HG03159 (cell line): ENCODE data around the gene SLC39A10.
"Not testable (repeated sequence)": the region's sequence is repeated elsewhere in the genome, so short reads cannot be mapped to it uniquely, and the experiment has no call there.

Experiments
- ATAC-seq: cut with Tn5 transposase; IDR thresholded peaks from one replicate; pipeline ENCODE4 v1.9.1; 2021; ENCODE audit warnings: mild to moderate bottlenecking, moderate library complexity; ENCODE audit not compliant: unreplicated experiment

Gene SLC39A10

DNA sequence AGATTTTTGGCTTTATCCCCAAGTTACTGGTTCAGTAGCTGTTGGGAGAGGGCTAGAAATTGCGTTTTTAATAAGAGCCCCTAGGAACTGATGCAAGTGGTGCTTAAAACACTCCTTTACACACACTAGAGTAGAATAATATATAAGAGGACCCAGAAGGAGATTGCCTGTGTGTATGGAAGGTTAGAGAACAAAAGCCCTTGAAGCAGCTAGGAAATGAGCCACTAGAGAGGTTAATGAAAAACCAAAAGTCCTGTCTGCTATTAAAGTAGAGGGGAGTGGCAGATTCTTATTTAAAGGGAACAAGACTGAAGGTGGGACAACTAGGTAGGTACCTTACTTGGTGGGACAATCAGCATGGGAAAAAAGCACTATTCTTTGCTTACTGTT lies 14.4 kb upstream of the SLC39A10 start:
- no peak for ATAC-seq

DNA sequence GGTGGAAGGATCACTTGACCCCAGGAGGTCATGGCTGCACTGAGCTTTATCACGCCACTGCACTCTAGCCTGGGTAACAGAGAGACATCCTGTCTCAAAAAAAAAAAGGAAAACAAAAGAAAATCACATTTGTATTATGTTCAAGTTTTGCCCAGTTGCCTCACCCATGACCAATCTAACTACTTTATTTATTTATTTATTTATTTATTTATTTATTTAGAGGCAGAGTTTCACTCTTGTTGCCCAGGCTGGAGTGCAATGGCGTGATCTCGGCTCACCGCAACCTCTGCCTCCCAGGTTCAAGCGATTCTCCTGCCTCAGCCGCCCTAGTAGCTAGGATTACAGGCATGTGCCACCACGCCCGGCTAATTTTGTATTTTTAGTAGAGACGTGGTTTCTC lies 12.3 kb upstream of the SLC39A10 start:
- not testable (repeated sequence) for ATAC-seq

GRCh38 chr2:195645413-195645812 lies 11.6 kb upstream of the SLC39A10 start:
- ATAC-seq, result no peak

GRCh38 chr2:195646424-195646823 lies 10.6 kb upstream of the SLC39A10 start:
- ATAC-seq, result no peak

GRCh38 chr2:195647302-195647701 lies 9.7 kb upstream of the SLC39A10 start:
- ATAC-seq, result no peak

DNA sequence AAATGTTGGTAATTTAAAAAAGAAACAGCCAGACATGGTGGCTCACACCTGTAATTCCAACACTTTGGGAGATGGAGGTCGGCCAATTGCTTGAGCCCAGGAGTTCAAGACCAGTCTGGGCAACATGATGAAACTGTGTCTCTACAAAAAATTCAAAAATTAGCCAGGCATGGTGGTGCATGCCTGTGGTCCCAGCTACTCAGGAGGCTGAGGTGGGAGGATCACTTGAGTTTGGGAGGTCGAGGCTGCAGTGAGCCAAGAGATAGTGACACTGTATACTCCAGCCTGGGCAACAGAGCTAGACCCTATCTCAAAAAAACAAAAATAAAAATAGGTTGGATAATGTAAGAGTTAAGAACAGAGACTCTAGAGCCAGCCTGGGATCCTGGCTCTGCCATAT lies 8.7 kb upstream of the SLC39A10 start:
- not testable (repeated sequence) for ATAC-seq

GRCh38 chr2:195648787-195649186 lies 8.2 kb upstream of the SLC39A10 start:
- ATAC-seq, result no peak

GRCh38 chr2:195649629-195650190 lies 7.3 kb upstream of the SLC39A10 start:
- ATAC-seq, result peak; percentile 21

- no peak for ATAC-seq
Measured at GRCh38 chr2:195651046-195651445, 6.0 kb upstream of the SLC39A10 start.

- no peak for ATAC-seq
Measured at GRCh38 chr2:195652911-195653310, 4.1 kb upstream of the SLC39A10 start.

DNA sequence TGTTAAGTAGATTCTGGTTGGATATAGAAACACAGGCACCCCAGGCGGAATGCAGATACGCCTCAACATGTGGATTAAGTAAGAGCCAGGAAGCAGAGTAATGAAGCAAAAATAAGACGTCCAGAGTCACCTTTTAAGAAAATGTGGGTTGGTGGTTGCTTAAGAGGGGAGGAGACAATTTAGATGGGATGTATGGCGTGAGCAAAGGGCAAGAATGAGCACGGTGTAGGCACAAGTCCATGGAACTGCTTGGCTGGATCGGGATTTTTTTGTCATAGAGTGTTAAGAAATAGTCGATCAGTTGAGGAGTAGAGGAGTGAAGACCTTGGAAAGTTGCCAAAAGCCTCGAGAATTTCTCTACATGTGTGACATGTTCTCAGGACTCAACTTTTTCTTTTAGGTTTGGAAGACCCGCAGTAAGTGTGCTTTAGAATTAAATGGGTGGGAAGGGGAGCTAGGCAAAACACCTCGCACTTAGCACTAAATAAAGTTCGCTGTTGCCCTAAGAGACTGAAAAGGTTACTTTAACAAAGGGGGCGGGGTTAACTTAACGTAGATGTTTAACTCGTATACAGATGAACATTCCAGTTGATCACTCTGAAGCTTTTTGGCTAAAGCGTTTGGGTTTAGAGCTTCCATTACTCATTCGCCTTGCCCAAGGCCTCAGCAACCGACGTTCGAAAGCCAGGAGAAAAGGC lies 716 bp upstream of the SLC39A10 start:
- ATAC-seq, result no peak

DNA sequence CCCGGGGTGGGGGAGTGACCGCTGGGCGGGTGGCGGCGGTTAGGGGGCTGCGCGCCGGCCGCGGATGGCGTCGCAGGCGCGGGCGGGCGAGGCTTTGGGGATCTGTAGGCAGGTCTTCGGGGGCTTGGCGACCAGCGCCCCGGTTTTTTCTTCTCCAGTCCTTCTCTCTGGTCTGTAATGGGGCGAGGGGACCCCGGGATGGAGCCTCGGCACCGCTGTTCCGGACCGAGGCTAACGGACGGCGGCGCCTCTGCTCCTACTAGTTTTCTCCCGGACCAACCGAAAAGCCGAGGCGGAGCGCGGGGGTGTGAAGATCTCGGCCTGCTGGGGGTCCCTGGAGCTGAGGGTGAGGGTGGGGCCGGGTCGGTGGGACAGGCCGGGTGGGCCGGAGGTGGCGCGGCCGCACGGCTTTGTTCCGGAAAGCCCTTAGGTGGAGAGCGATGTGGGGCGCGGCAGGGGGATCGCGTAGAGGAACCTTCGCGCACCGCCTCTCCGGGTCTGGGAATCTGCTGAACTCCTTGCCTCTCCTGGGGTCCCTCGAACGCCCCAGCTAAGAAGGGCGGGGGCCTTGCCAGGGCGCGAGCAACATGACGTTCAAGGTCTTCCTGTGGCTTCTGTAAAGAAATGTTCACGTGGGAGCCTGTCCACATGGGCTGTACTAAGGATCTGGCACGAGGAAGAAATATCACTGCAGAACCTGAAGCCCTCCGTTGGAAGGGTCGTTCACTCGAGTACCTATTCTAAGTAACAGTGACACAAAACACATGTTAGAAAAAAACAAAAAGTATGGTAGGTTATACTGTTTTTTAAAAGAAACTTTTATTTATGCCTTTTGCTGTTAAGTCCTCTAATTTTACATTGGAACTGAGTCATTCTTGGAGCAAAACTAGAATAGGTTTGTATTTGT lies 861 bp downstream of the SLC39A10 start:
- ATAC-seq, result peak; percentile 26

GRCh38 chr2:195658541-195658890 lies 1.5 kb downstream of the SLC39A10 start:
- no peak for ATAC-seq

DNA sequence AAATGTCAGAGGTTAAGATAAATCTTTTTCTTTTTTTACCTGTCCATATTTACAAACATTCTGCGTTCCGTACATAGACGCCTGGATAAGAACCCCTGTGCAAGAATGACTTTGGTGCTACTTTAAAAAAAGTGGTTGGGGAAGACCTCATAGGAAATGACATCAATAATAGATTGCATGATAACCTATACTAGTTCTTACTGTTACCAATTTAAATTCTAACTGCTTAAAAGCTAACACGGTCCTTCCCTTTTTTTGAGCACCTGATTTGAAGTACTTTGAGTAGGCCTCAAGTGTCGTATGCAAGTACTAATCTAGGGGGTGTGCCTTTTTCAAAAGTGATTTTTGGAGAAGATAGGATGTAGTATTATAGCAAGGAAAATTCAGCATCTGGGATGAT lies 2.1 kb downstream of the SLC39A10 start:
- ATAC-seq, result no peak

DNA sequence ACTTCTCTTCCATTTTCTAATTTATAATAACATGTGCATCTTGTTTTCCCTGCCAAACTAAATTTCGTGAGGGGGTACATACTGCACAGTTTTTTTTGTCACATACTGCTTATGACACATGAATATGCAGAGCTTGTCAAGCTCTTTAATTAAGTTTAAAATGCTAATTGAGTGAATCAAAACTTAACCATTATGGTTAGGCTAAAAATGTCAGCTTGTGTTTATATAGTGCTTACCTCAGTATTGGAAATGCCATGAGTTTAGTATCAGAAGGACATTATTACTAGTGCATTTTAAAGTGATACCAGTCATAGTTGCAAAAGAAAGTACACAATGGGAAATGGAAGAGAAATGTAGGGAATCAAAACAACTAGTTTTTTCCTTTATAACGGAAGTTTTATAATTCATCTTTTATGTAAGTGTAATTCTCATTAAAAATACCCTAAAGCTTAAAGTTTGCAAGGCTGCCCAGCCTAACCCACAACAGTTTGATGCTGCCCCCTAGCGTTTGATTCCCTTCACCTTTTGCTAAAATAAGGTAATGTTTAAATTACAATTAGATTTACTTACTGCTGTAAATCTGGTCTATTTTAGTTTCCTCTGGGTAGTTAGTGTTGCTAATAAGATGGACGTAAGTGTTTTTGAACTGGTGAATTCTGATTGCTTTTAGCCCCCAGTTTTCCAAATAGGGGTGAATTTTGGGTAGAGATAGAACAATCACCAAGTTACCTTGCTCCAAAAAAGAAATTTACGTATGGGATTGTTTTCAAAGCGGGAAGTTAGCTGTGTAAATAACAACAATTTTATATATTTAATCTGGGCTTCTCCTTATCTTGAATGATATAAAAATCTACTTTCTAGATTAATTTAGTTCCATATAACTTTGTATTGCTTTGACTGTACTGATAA lies 3.2 kb downstream of the SLC39A10 start:
- ATAC-seq, result no peak

DNA sequence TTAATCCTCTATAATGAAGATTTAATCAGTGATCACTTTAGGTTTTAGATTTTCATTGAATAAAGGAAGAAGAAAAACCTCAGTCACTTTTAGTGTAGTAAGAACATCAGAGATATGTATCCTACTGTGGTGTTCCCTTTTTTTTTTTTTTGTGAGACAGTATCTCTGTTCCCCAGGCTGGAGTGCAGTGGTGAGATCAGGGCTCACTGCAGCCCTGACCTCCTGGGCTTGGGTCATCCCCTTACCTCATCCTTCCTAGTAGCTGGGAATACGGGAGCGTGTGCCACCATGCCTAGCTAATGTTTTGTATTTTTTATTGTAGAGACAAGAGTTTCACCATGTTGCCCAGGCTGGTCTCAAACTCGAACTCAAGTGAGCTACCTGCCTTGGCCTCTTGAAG lies 5.1 kb downstream of the SLC39A10 start:
- no peak for ATAC-seq

DNA sequence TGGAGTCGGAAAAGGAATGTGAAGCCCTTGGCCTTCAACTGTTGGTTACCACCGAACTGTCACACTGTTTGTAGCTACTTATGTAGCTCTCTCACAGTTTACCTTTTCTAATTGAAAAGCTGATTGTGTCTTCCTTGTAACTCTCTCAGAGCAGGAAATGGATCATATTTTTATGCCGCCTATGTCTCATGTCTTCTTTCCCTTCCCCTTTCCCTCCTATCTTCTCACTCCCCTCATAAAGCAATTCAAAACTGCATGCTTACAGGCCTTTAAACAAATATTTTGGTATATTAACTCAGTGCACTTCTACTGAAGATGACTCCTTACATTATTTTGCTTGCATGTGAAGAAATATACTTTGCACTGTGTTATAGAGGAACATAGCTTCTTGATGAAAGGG lies 6.0 kb downstream of the SLC39A10 start:
- ATAC-seq, result no peak

GRCh38 chr2:195664528-195664927 lies 7.5 kb downstream of the SLC39A10 start:
- ATAC-seq, result no peak

DNA sequence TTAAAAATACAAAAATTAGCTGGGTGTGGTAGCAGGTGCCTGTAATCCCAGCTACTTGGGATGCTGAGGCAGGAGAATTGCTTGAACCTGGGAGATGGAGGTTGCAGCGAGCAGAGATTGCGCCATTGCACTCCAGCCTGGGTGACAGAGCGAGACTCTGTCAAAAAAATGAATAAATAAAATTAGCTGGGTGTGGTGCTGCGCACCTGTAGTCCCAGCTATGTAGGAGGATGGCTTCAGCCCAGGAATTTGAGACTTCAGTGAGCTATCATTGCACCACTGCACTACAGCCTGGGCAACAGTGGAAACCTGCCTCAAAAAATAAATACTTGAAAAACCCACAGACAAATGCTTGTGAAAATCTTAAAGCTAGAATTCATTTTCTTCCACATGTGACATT lies 8.1 kb downstream of the SLC39A10 start:
- ATAC-seq, result not testable (repeated sequence)

- ATAC-seq, result no peak
Measured at GRCh38 chr2:195666113-195666712, 9.2 kb downstream of the SLC39A10 start.

- no peak for ATAC-seq
Measured at GRCh38 chr2:195667974-195668373, 10.9 kb downstream of the SLC39A10 start.
